ENCODE measurements around the gene GLRB. TPM values are rescaled to one million over a fixed set of nuclear protein-coding genes. Genes with fewer than 3 reads are reported as not detected.

GLRB gene
- total RNA-seq, 1 donor from 2014 or later, result 8.4 TPM

DNA sequence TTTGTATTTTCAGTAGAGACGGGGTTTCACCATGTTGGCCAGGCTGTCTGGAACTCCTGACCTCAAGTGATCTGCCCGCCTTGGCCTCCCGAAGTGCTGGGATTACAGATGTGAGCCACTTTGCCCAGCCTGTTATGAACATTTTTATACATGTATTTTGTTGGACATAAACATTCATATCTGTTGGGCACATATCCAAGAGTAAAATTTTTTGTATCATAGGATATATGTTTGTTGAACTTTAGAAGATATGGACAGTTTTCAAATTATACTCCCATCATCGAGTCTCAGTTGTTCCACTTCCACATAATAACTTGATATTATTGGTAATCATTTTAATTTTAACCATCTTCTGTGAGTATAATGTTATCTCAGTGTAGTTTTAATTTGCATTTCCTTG is 23.6 kb downstream of the GLRB start:
- Mint-ChIP-seq H3K4me3 (no peak overlapping the region), H3K36me3 (ENCODE audit: low read depth) (no peaks in the 10 kb centered on the region), H3K4me1 (no peaks in the 10 kb centered on the region), H3K27ac (ENCODE audit: unreplicated experiment) (no peak overlapping the region), H3K9me3 (peaks cover 3% of the 10 kb centered on the region), H3K27me3 (ENCODE audit: low read depth) (no peaks in the 10 kb centered on the region)
- TF ChIP-seq, protein P1, sequence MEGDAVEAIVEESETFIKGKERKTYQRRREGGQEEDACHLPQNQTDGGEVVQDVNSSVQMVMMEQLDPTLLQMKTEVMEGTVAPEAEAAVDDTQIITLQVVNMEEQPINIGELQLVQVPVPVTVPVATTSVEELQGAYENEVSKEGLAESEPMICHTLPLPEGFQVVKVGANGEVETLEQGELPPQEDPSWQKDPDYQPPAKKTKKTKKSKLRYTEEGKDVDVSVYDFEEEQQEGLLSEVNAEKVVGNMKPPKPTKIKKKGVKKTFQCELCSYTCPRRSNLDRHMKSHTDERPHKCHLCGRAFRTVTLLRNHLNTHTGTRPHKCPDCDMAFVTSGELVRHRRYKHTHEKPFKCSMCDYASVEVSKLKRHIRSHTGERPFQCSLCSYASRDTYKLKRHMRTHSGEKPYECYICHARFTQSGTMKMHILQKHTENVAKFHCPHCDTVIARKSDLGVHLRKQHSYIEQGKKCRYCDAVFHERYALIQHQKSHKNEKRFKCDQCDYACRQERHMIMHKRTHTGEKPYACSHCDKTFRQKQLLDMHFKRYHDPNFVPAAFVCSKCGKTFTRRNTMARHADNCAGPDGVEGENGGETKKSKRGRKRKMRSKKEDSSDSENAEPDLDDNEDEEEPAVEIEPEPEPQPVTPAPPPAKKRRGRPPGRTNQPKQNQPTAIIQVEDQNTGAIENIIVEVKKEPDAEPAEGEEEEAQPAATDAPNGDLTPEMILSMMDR (conservative IDR thresholded peaks at IDR 0.05), result no peak
- DNase-seq (ENCODE audit: low read depth, low spot score), result no peak

DNA sequence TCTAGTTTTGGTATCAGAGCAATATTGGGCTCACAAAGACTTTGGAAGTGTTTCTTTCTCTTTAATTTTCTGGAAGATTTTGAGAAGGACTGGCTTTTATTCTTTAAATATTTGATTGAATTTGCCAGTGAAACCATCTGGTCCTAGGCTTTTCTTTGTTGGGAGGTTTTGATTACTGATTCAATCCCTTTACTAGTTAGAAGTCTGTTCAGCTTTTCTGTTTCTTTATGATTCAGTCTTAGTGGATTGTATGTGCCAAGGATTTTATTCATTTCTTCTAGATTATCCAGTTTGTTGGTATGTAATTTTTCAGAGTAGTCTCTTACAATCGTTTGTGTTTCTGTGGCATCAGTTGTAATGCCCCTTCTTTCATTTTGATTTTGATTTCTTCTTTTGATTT is 28.6 kb downstream of the GLRB start:
- TF ChIP-seq, protein P1 (conservative IDR thresholded peaks at IDR 0.05), result no peak
- Mint-ChIP-seq H3K36me3 (ENCODE audit: low read depth) (peaks cover 5% of the 10 kb centered on the region), H3K9me3 (peaks cover 3% of the 10 kb centered on the region), H3K4me3 (no peak overlapping the region), H3K4me1 (no peaks in the 10 kb centered on the region), H3K27me3 (ENCODE audit: low read depth) (no peaks in the 10 kb centered on the region), H3K27ac (ENCODE audit: unreplicated experiment) (no peak overlapping the region)
- DNase-seq (ENCODE audit: low read depth, low spot score), result no peak

DNA sequence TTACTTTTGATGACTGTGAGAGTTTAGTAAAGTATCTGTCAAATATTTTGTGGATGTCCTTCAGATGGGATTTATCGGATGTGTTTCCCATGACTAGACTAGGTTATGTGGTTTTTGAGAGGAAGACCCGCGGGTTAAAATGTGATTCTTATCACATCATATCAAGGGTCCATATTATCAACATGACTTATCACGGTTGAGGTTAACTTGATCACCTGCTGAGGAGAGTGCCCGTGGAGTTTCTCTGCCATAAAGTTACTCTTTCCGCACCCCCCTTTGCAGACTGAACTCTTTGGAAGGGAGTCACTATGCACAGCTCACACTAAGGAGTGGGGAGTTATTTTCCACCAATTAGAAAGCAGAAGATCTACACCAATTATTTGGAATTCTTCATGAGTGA is 38.7 kb downstream of the GLRB start:
- DNase-seq (ENCODE audit: low read depth, low spot score), result no peak
- H3K27me3 Mint-ChIP-seq (ENCODE audit: low read depth), result no peaks in the 10 kb centered on the region
- peaks cover 3% of the 10 kb centered on the region for H3K9me3 Mint-ChIP-seq
- H3K4me3 Mint-ChIP-seq, result no peak overlapping the region
- H3K27ac Mint-ChIP-seq (ENCODE audit: unreplicated experiment), result no peak overlapping the region
- TF ChIP-seq, protein P1 (conservative IDR thresholded peaks at IDR 0.05), result no peak
- no peaks in the 10 kb centered on the region for H3K4me1 Mint-ChIP-seq
- peaks cover 2% of the 10 kb centered on the region for H3K36me3 Mint-ChIP-seq (ENCODE audit: low read depth)

DNA sequence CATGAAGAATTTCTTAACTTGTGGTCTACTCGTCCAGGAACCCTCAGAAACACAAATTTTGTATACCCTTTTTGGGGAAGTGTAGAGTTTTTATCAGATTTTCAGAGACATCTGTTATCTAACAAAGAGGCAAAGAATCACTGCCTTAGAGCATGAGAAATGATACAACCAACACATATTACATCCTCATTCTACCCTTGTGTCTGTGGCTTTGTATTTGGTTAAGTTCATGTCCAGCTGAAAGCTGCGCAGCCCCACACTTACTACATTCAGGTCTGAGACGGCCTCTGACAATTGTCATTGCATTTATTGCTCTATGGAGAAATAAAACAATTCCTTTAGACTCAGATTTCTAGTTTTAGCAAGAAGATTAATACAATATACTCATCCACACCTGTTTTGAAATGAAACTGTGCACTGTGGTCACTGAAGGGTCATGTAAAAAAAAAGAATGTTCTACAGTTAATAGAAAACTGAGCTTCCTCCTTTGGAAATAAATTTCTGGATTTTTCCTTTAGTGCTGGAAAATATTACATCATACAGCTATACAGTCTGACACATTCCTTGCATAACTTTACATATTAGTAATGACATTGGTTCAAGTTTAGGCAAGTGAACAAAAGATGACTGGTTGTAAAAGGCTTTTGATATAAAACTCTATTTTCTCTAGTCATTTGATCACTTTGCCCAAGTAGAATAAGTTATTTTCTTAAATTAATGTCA is 39.8 kb downstream of the GLRB start:
- Mint-ChIP-seq H3K4me3 (no peak overlapping the region), H3K36me3 (ENCODE audit: low read depth) (peaks cover 2% of the 10 kb centered on the region), H3K27me3 (ENCODE audit: low read depth) (no peaks in the 10 kb centered on the region), H3K9me3 (peaks cover 3% of the 10 kb centered on the region), H3K27ac (ENCODE audit: unreplicated experiment) (no peak overlapping the region), H3K4me1 (no peaks in the 10 kb centered on the region)
- no peak for DNase-seq (ENCODE audit: low read depth, low spot score)
- TF ChIP-seq, protein P1 (conservative IDR thresholded peaks at IDR 0.05), result no peak

DNA sequence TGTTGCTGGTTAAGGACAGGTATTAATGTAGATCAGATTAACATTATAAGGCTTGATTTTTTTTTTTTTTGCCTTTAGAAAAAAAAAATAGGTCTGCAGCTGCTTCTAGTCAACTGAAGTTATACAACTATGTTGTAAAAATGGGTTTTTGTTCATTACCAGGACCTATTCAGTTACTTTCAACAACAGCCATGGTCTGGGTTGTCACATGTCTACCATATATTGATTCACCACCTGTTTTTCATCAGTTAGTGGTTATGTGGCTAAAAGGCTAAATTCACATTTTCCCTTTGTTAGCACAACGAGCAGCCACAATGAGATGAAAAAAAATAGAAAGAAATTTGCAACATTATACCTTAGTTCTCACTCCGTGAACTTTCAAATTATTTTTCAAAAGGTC is 45.5 kb downstream of the GLRB start:
- TF ChIP-seq, protein P1 (conservative IDR thresholded peaks at IDR 0.05), result no peak
- no peak overlapping the region for H3K27ac Mint-ChIP-seq (ENCODE audit: unreplicated experiment)
- H3K4me3 Mint-ChIP-seq, result no peak overlapping the region
- H3K4me1 Mint-ChIP-seq, result no peaks in the 10 kb centered on the region
- peaks cover 2% of the 10 kb centered on the region for H3K36me3 Mint-ChIP-seq (ENCODE audit: low read depth)
- H3K9me3 Mint-ChIP-seq, result no peaks in the 10 kb centered on the region
- H3K27me3 Mint-ChIP-seq (ENCODE audit: low read depth), result no peaks in the 10 kb centered on the region
- DNase-seq (ENCODE audit: low read depth, low spot score), result no peak

All from neural crest cell (in vitro differentiated cells).